GM12872 (cell line): ENCODE data around the gene RASA3.

ENCODE experiments used
- CTCF ChIP-seq: IDR thresholded peaks from 3 replicates; pipeline ENCODE4 v1.5.1; 2011; ENCODE audit warnings: low read depth, mild to moderate bottlenecking, low read length, moderate library complexity; ENCODE audit not compliant: insufficient read depth

RASA3 gene

GRCh38 chr13:113938246-113938645 is 194.2 kb downstream of the RASA3 start:
- TF ChIP-seq CTCF, result no peak

- no peak for TF ChIP-seq CTCF
These were observed 194.8 kb downstream of the RASA3 start for GRCh38 chr13:113937527-113938180.

- no peak for TF ChIP-seq CTCF
These were observed 195.3 kb downstream of the RASA3 start for GRCh38 chr13:113937073-113937472.

- no peak for TF ChIP-seq CTCF
These were observed 196.1 kb downstream of the RASA3 start for GRCh38 chr13:113936166-113936965.

- TF ChIP-seq CTCF, result no peak
These were observed 197.2 kb downstream of the RASA3 start for GRCh38 chr13:113935001-113935844.

GRCh38 chr13:113934576-113934975 is 197.8 kb downstream of the RASA3 start:
- no peak for TF ChIP-seq CTCF

GRCh38 chr13:113933901-113934300 is 198.5 kb downstream of the RASA3 start:
- TF ChIP-seq CTCF, result no peak
